K562 (cell line): ENCODE measurements around the gene PLEKHA7. TPM values are rescaled to one million over a fixed set of nuclear protein-coding genes. Genes with fewer than 3 reads are reported as not detected.

Experiments used
- ATAC-seq: fragments of 200-7000 bp; cut with Tn5 transposase; 3 replicates; pipeline ENCODE4 v1.9.1; 2020; ENCODE audit warnings: moderate library complexity
- BruUV-seq: library from RNA; stranded (reverse); fragments of 400-500 nt; replicated peaks from 2 replicates; lab custom pipeline; 2021; lab: Mats Ljungman, UMichigan
- CTCF ChIA-PET: fragments of 300-600 bp; formaldehyde crosslinking; extraction: SDS; loops from one replicate; lab custom pipeline; 2021; ENCODE audit warnings: low intra/inter-chr PET ratio; lab: Yijun Ruan, JAX
- POLR2A ChIA-PET: fragments of 300-600, 350-650 bp; sonication (Branson Sonifier 250); formaldehyde crosslinking; extraction: SDS; loops from one replicate; lab custom pipeline; 2021; ENCODE audit warnings: antibody characterized with exemption, inconsistent platforms; lab: Yijun Ruan, JAX
- DNase-seq, 4 experiments: peaks; one replicate each; pipeline versions ENCODE4 v3.0.0 to v3.0.0-alpha.2; 2011 to 2018; ENCODE audit warnings: low spot score in 3 of 4, mixed read lengths in 3 of 4; ENCODE audit errors: extremely low read depth in 1 of 4
- FAIRE-seq: peaks from 2 replicates; lab custom pipeline; 2011; peaks lifted over from hg19 to GRCh38; lab: Jason Lieb, UNC
- H2AFZ ChIP-seq: 2 replicates; pipeline ENCODE4 v1.6.0; 2011; ENCODE audit warnings: low read depth, low read length, control low read depth, inconsistent platforms
- H3K27ac ChIP-seq: fragments of 200-600 bp; 3 replicates; pipeline ENCODE4 v1.8.0; 2011; ENCODE audit warnings: low read depth, mild to moderate bottlenecking, control low read depth, inconsistent platforms, low read length, moderate library complexity, mixed read lengths; ENCODE audit errors: extremely low read depth
- H3K27me3 ChIP-seq, 2 experiments: fragments of 300-600 bp in 1 of 2; 2 replicates in 1 of 2; 3 replicates in 1 of 2; pipeline versions ENCODE4 v1.6.0 to v1.8.0; 2011; ENCODE audit warnings: inconsistent platforms in 2 of 2, low read length in 2 of 2, mild to moderate bottlenecking in 1 of 2, mixed read lengths in 1 of 2, moderate library complexity in 1 of 2; ENCODE audit not compliant: control insufficient read depth in 2 of 2, insufficient read depth in 2 of 2
- H3K36me3 ChIP-seq: fragments of 300-600 bp; 3 replicates; pipeline ENCODE4 v1.8.0; 2011; ENCODE audit warnings: mild to moderate bottlenecking, low read length, inconsistent platforms; ENCODE audit not compliant: control insufficient read depth, insufficient read depth
- H3K4me1 ChIP-seq, 2 experiments: fragments of 200-600 bp in 1 of 2; replicated peaks in 1 of 2; 2 replicates in 1 of 2; 3 replicates in 1 of 2; pipeline versions ENCODE4 v1.5.1 to v1.8.0; 2011; ENCODE audit warnings: inconsistent platforms in 2 of 2, low read length in 2 of 2, mild to moderate bottlenecking in 1 of 2, mixed read lengths in 1 of 2, moderate library complexity in 1 of 2; ENCODE audit not compliant: control insufficient read depth in 2 of 2, insufficient read depth in 2 of 2
- H3K4me2 ChIP-seq: 2 replicates; pipeline ENCODE4 v1.6.1; 2011; ENCODE audit warnings: low read length, control low read depth, inconsistent platforms, mixed read lengths; ENCODE audit not compliant: insufficient read depth
- H3K4me3 ChIP-seq: fragments of 200-600 bp; sonication (generic), shearing (Covaris generic); 2 replicates; pipeline ENCODE4 v1.5.1; 2016; ENCODE audit warnings: control low read depth, inconsistent platforms
- H3K79me2 ChIP-seq: fragments of 200-600 bp; 3 replicates; pipeline ENCODE4 v1.8.0; 2011; ENCODE audit warnings: low read length, inconsistent platforms; ENCODE audit not compliant: control insufficient read depth, insufficient read depth
- H3K9ac ChIP-seq, 2 experiments: 2 replicates each; pipeline versions ENCODE4 v1.6.0 to v1.6.1; 2011; ENCODE audit warnings: low read depth in 2 of 2, low read length in 2 of 2, control low read depth in 1 of 2, inconsistent platforms in 1 of 2, mild to moderate bottlenecking in 1 of 2, mixed read lengths in 1 of 2; ENCODE audit not compliant: insufficient read depth in 1 of 2
- H3K9me1 ChIP-seq: one replicate; pipeline ENCODE4 v1.6.0; 2011; ENCODE audit warnings: inconsistent platforms, mild to moderate bottlenecking, low read length, moderate library complexity; ENCODE audit not compliant: control insufficient read depth, insufficient read depth
- H3K9me3 ChIP-seq: replicated peaks from 2 replicates; pipeline ENCODE4 v1.5.1; 2011; ENCODE audit warnings: low read depth, low read length, inconsistent platforms; ENCODE audit not compliant: control insufficient read depth, insufficient read depth
- H4K20me1 ChIP-seq: replicated peaks from 2 replicates; pipeline ENCODE4 v1.6.1; 2011; ENCODE audit warnings: low read length, inconsistent platforms, mixed read lengths; ENCODE audit not compliant: control insufficient read depth, insufficient read depth
- DDX20 ChIP-seq: fragments of 450-650 bp; IDR thresholded peaks from 2 replicates; pipeline ENCODE4 v1.6.1; 2016; ENCODE audit warnings: missing genetic modification characterization, low read depth, mild to moderate bottlenecking, missing compliant biosample characterization, moderate library complexity
- ZBTB17 ChIP-seq: fragments of 450-650 bp; formaldehyde crosslinking; IDR thresholded peaks from 2 replicates; pipeline ENCODE4 v1.4.0; 2020; ENCODE audit warnings: mild to moderate bottlenecking
- ZNF282 ChIP-seq: sonication (generic); formaldehyde crosslinking; IDR thresholded peaks from 2 replicates; pipeline ENCODE4 v1.8.1; 2023; ENCODE audit warnings: missing genetic modification reagents
- ZNF780A ChIP-seq: fragments of 250-450 bp; sonication (Bioruptor Pico); IDR thresholded peaks from 2 replicates; pipeline ENCODE4 v1.5.0; 2021; ENCODE audit warnings: mild to moderate bottlenecking
- WGBS: fragments of 100-300 bp; shearing (Covaris generic); methylation state at CpG from one replicate; pipeline ENCODE4 v1.1.6; 2016; ENCODE audit warnings: low coverage, mixed read lengths; ENCODE audit not compliant: insufficient coverage; ENCODE audit errors: missing lambda C conversion rate; 5-methylcytosine and 5-hydroxymethylcytosine counted together
- in situ Hi-C: fragments of 300-500 bp; cut with MboI; formaldehyde crosslinking; loops from 4 replicates; pipeline ENCODE4 v1.15.0; 2018; ENCODE audit warnings: inconsistent platforms, mixed read lengths
- intact Hi-C: fragments of 100-400 bp; cut with micrococcal nuclease; formaldehyde crosslinking; loops from 2 replicates; pipeline ENCODE4 v1.14.2; 2022
- polyA plus RNA-seq, 8 experiments: library from polyadenylated mRNA; depleted of rRNA in 4 of 8; stranded (reverse) in 5 of 8; unstranded in 3 of 8; fragments of >200 nt; fragmentation: Nextera tagmentation in 2 of 8; fragmentation: Illumina TruSeq in 1 of 8; extraction: Ambion mirVana in 2 of 8; extraction: Trizol in 1 of 8; gene quantifications; 2 replicates each; pipeline versions ENCODE4 v1.2.1 to v1.2.3, GENCODE V29; 2011 to 2014; ENCODE audit warnings: inconsistent platforms in 1 of 8, missing spikeins in 1 of 8
- total RNA-seq, 7 experiments: library from RNA; depleted of rRNA in 6 of 7; stranded (reverse); fragments of >200 nt in 6 of 7; fragmentation: Illumina TruSeq in 2 of 7; extraction: Trizol in 2 of 7; gene quantifications; 2 replicates each; pipeline versions ENCODE4 v1.2.1 to v1.2.3, GENCODE V29; 2011 to 2021; ENCODE audit warnings: low replicate concordance in 1 of 7
- TF ChIP-seq, protein P1 (sequence below): fragments of 150-350 bp; conservative IDR thresholded peaks from 2 replicates; pipeline ENCODE4 v1.6.1; 2014; ENCODE audit warnings: low read length

The PLEKHA7 gene
- total and polyA plus RNA-seq, 9 of the 15 experiments (the other 6 are each of a cell fraction or from before 2014, with no cell fraction given): 0.06 to 0.77 (median 0.20) TPM; not detected in 1

DNA sequence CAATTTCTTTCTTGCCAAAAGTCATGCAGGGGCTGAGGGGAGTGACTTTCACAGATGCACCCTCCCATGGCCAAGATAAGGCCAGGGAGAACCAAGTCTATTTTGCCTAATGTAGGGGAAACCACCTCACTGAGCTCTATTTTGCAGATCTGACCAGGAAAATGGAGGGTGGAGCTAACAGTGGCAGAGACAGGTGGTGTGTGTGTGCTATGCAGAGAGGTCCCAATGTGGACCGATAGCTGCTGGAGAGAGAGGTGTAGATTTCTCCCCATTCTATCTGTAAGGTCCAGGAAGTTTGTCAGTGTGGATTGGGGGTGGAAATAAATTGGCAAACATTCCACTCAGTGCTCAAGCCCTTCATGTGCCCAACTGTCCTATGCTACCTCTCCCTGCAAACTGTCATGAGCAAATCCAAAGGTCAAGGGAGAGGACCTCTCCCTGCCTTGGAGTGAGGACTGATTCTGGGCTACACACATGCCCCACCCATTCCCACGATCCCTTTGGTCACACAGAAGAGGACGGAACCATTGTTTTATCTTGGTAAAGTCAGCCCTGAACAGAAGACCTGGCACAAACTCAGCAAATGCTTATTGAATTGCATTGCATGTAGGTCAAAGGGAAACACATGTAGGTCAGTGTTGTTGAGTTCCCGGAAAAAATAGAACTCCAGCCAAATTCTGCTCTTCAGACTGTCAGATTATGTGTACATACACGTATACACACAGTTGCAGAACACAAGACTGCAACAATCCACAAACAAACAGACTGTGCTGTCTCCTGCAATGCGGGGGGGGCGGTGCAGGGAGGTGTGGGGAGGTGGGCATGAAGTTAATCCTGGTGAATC lies 209.9 kb downstream of the PLEKHA7 start:
- Histone ChIP-seq H3K9me3 (no peaks in the 10 kb centered on the region), H3K4me2 (no peak overlapping the region), H3K27me3 (peaks cover 47 to 53% of the 10 kb centered on the region in 2 experiments), H3K79me2 (no peaks in the 10 kb centered on the region), H3K4me1 (no peaks in the 10 kb centered on the region; a peak in 1 of 5 replicates), H3K27ac (no peak overlapping the region), H2AFZ (no peak overlapping the region), H3K9me1 (no peaks in the 10 kb centered on the region), H4K20me1 (no peaks in the 10 kb centered on the region), H3K9ac (no peak overlapping the region), H3K4me3 (no peak overlapping the region), H3K36me3 (no peaks in the 10 kb centered on the region)
- WGBS: 0% methylated on average over 7 of the region's 7 CpGs
- FAIRE-seq (no peak), ATAC-seq (no peak), DNase-seq (no peak)
- ChIA-PET POLR2A (interaction anchor here (0.6 kb wide), 1 partner anchor 15 kb away, joined by 3 read pairs; no protein-coding TSS in a partner anchor), CTCF (no interaction called here)
- TF ChIP-seq DDX20: no peak
- no peak for TF ChIP-seq ZBTB17 (CRISPR knock-in tag)
- no peak for TF ChIP-seq ZNF282 (CRISPR knock-in tag)
- no peak for TF ChIP-seq ZNF780A (CRISPR knock-in tag)
- TF ChIP-seq, protein P1, sequence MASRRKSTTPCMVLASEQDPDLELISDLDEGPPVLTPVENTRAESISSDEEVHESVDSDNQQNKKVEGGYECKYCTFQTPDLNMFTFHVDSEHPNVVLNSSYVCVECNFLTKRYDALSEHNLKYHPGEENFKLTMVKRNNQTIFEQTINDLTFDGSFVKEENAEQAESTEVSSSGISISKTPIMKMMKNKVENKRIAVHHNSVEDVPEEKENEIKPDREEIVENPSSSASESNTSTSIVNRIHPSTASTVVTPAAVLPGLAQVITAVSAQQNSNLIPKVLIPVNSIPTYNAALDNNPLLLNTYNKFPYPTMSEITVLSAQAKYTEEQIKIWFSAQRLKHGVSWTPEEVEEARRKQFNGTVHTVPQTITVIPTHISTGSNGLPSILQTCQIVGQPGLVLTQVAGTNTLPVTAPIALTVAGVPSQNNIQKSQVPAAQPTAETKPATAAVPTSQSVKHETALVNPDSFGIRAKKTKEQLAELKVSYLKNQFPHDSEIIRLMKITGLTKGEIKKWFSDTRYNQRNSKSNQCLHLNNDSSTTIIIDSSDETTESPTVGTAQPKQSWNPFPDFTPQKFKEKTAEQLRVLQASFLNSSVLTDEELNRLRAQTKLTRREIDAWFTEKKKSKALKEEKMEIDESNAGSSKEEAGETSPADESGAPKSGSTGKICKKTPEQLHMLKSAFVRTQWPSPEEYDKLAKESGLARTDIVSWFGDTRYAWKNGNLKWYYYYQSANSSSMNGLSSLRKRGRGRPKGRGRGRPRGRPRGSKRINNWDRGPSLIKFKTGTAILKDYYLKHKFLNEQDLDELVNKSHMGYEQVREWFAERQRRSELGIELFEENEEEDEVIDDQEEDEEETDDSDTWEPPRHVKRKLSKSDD: no peak
- BruUV-seq: no TSS peak
- intact Hi-C loops: no loop called here
- in situ Hi-C loops: no loop called here
